B cell (primary cell): ENCODE results near the gene MLLT3. TPM values are rescaled to one million over a fixed set of nuclear protein-coding genes. Genes with fewer than 3 reads are reported as not detected.

Source experiments
- ATAC-seq: fragments of 200-7000 bp; cut with Tn5 transposase; one replicate; pipeline ENCODE4 v1.10.0; 2021; ENCODE audit warnings: low read depth, mild to moderate bottlenecking, moderate number of reproducible peaks, moderate library complexity
- CTCF ChIA-PET: fragments of 350-600 bp; sonication (Branson Sonifier 250); formaldehyde crosslinking; loops from one replicate; lab custom pipeline; 2021; ENCODE audit warnings: antibody characterized with exemption, inconsistent platforms; lab: Charles Lee
- POLR2A ChIA-PET: fragments of 350-600 bp; sonication (Branson Sonifier 250); formaldehyde crosslinking; loops from one replicate; lab custom pipeline; 2021; ENCODE audit warnings: antibody characterized with exemption; lab: Charles Lee
- DNase-seq: peaks from one replicate; pipeline ENCODE4 v3.0.0; 2013
- H2AFZ ChIP-seq: 2 replicates; pipeline ENCODE4 v1.6.1; 2012; ENCODE audit warnings: mild to moderate bottlenecking, low read depth, low read length; ENCODE audit not compliant: insufficient read depth, poor library complexity, severe bottlenecking
- H3K27ac ChIP-seq, 2 donors: 1 replicate in 1 of 2; 2 replicates in 1 of 2; pipeline ENCODE4 v1.5.1; 2012 to 2013; ENCODE audit warnings: low read length in 2 of 2, mild to moderate bottlenecking in 2 of 2, moderate library complexity in 1 of 2
- H3K27me3 ChIP-seq, 4 experiments: fragments of 200-600 bp in 1 of 4; sonication (generic) in 1 of 4; replicated peaks in 1 of 4; 1 replicate in 2 of 4; 2 replicates in 2 of 4; pipeline versions ENCODE4 v1.6.1 to v1.7.0; 2013 to 2016; ENCODE audit warnings: low read length in 3 of 4, mild to moderate bottlenecking in 2 of 4, mixed read lengths in 1 of 4, moderate library complexity in 1 of 4; ENCODE audit not compliant: insufficient read depth in 4 of 4, control insufficient read depth in 3 of 4; ENCODE audit errors: control extremely low read depth in 1 of 4
- H3K36me3 ChIP-seq, 2 experiments: replicated peaks in 1 of 2; 1 replicate in 1 of 2; 2 replicates in 1 of 2; pipeline versions ENCODE4 v1.6.1 to v1.7.1; 2013; ENCODE audit warnings: low read length in 1 of 2; ENCODE audit not compliant: insufficient read depth in 2 of 2, control insufficient read depth in 1 of 2; ENCODE audit errors: control extremely low read depth in 1 of 2, extremely low read depth in 1 of 2
- H3K4me1 ChIP-seq, 2 donors: fragments of 200-600 bp in 1 of 2; sonication (generic) in 1 of 2; 1 replicate in 1 of 2; 2 replicates in 1 of 2; pipeline versions ENCODE4 v1.5.1 to v1.6.1; 2013 to 2017; ENCODE audit warnings: low read length in 2 of 2; ENCODE audit not compliant: control insufficient read depth in 2 of 2, insufficient read depth in 2 of 2
- H3K4me2 ChIP-seq: replicated peaks from 2 replicates; pipeline ENCODE3; 2012; ENCODE audit warnings: mild to moderate bottlenecking, low read depth, low read length; ENCODE audit not compliant: poor library complexity, severe bottlenecking
- H3K4me3 ChIP-seq, 5 experiments: fragments of 200-600 bp in 1 of 5; sonication (generic) in 1 of 5; 1 replicate in 3 of 5; 2 replicates in 2 of 5; pipeline versions ENCODE4 v1.5.1 to v1.7.0; 2011 to 2016; ENCODE audit warnings: low read length in 4 of 5, mild to moderate bottlenecking in 4 of 5, low read depth in 2 of 5, control low read depth in 1 of 5, moderate library complexity in 1 of 5; ENCODE audit not compliant: insufficient read depth in 1 of 5; ENCODE audit errors: control extremely low read depth in 1 of 5, extremely low read depth in 1 of 5
- H3K79me2 ChIP-seq: fragments of 200-600 bp; sonication (generic); one replicate; pipeline ENCODE4 v1.6.0; 2016; ENCODE audit warnings: low read length; ENCODE audit not compliant: control insufficient read depth, insufficient read depth
- H3K9ac ChIP-seq: fragments of 200-600 bp; sonication (generic); 2 replicates; pipeline ENCODE4 v1.6.1; 2017; ENCODE audit warnings: mild to moderate bottlenecking, low read length, moderate library complexity
- H3K9me3 ChIP-seq, 3 donors: one replicate each; pipeline versions ENCODE4 v1.6.1 to v1.7.1; 2013; ENCODE audit warnings: low read length in 2 of 3; ENCODE audit not compliant: control insufficient read depth in 2 of 3, insufficient read depth in 1 of 3; ENCODE audit errors: control extremely low read depth in 1 of 3
- H4K20me1 ChIP-seq: 2 replicates; pipeline ENCODE4 v1.6.0; 2012; ENCODE audit warnings: mild to moderate bottlenecking, low read length; ENCODE audit not compliant: insufficient read depth, control insufficient read depth, poor library complexity, severe bottlenecking
- H3K27ac Mint-ChIP-seq: one replicate; pipeline ENCODE4 v1.8.0; 2021; ENCODE audit warnings: mixed read lengths
- H3K27me3 Mint-ChIP-seq: one replicate; pipeline ENCODE4 v1.8.0; 2021; ENCODE audit warnings: mixed read lengths
- H3K4me1 Mint-ChIP-seq: one replicate; pipeline ENCODE4 v1.8.0; 2021; ENCODE audit warnings: mixed read lengths
- H3K4me3 Mint-ChIP-seq: one replicate; pipeline ENCODE4 v1.8.0; 2021; ENCODE audit warnings: mixed read lengths
- H3K9me3 Mint-ChIP-seq: one replicate; pipeline ENCODE4 v1.8.0; 2022; ENCODE audit warnings: mixed read lengths; ENCODE audit not compliant: insufficient read depth
- EZH2 ChIP-seq: IDR thresholded peaks from 2 replicates; pipeline ENCODE4 v1.6.1; 2012; ENCODE audit warnings: borderline replicate concordance, low read depth, mild to moderate bottlenecking, moderate library complexity, low read length; ENCODE audit not compliant: insufficient read depth, poor library complexity, severe bottlenecking
- WGBS: methylation state at CpG from one replicate; pipeline ENCODE4 v1.1.5; 2013; ENCODE audit warnings: missing lambda C conversion rate; ENCODE audit not compliant: insufficient coverage; 5-methylcytosine and 5-hydroxymethylcytosine counted together
- intact Hi-C: fragments of 100-400 bp; cut with micrococcal nuclease; formaldehyde crosslinking; loops from one replicate; pipeline ENCODE4 v1.10.0; 2022
- polyA plus RNA-seq: library from polyadenylated mRNA; depleted of rRNA; stranded (reverse); fragments of >200 nt; gene quantifications from 2 replicates; pipeline ENCODE4 v1.2.3, GENCODE V29; 2012
- total RNA-seq, 2 donors: library from RNA; stranded (reverse); fragments of 120-200 nt in 1 of 2; gene quantifications; 1 replicate in 1 of 2; 2 replicates in 1 of 2; pipeline versions ENCODE4 v1.2.3 to v1.2.4, GENCODE V29; 2013 to 2022
- TF ChIP-seq, protein P1 (sequence below): fragments of 200-600 bp; IDR thresholded peaks from one replicate; pipeline ENCODE4 v1.8.0; 2022; ENCODE audit warnings: antibody characterized with exemption, mild to moderate bottlenecking

MLLT3 gene
- total and polyA plus RNA-seq, 2 donors (not counting 1 experiment from before 2014, with no cell fraction given) = 3.4 to 3.6 TPM

DNA sequence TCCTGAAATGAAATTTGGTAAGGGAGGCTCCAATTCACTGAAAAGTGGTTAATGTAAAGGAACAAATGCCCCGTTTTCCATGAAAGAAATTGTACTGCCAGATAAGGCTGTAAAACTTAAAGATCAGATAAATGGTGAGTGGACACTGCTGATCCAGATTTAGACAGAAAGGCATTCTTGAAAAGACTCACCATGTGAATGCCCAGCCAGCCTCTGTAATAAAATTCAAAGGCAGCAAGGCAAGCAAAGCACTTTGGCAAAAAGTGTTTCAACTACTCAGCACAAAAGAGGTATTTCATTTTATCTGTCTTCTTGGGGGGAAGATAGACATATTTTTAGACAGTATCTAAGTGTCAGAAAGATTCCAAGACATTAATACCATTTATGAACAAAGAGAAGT, 133.6 kb downstream of the MLLT3 start:
- H3K4me3 Mint-ChIP-seq = no peak overlapping the region
- no peak overlapping the region for H3K27ac Mint-ChIP-seq
- H3K27me3 Mint-ChIP-seq = no peaks in the 10 kb centered on the region
- H3K27me3 ChIP-seq = no peaks in the 10 kb centered on the region
- WGBS = 70% methylated on average over 1 of the region's 1 CpG
- H3K4me1 ChIP-seq = peaks cover 0 to 7% of the 10 kb centered on the region in 2 donors
- no peak for ATAC-seq
- no peaks in the 10 kb centered on the region for H3K9me3 ChIP-seq
- no peak for TF ChIP-seq EZH2
- TF ChIP-seq, protein P1, sequence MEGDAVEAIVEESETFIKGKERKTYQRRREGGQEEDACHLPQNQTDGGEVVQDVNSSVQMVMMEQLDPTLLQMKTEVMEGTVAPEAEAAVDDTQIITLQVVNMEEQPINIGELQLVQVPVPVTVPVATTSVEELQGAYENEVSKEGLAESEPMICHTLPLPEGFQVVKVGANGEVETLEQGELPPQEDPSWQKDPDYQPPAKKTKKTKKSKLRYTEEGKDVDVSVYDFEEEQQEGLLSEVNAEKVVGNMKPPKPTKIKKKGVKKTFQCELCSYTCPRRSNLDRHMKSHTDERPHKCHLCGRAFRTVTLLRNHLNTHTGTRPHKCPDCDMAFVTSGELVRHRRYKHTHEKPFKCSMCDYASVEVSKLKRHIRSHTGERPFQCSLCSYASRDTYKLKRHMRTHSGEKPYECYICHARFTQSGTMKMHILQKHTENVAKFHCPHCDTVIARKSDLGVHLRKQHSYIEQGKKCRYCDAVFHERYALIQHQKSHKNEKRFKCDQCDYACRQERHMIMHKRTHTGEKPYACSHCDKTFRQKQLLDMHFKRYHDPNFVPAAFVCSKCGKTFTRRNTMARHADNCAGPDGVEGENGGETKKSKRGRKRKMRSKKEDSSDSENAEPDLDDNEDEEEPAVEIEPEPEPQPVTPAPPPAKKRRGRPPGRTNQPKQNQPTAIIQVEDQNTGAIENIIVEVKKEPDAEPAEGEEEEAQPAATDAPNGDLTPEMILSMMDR = no peak
- ChIA-PET POLR2A (no interaction called here), CTCF (no interaction called here)
- H3K36me3 ChIP-seq = no peaks in the 10 kb centered on the region
- intact Hi-C loops = no loop called here
- DNase-seq = no peak
- no peaks in the 10 kb centered on the region for H4K20me1 ChIP-seq
- H3K9ac ChIP-seq = no peak overlapping the region
- H3K27ac ChIP-seq = no peak overlapping the region
- H3K79me2 ChIP-seq = no peaks in the 10 kb centered on the region
- H3K4me3 ChIP-seq = no peak overlapping the region
- no peaks in the 10 kb centered on the region for H3K9me3 Mint-ChIP-seq
- no peak overlapping the region for H3K4me2 ChIP-seq
- H2AFZ ChIP-seq = no peak overlapping the region
- H3K4me1 Mint-ChIP-seq = peaks cover 4% of the 10 kb centered on the region

DNA sequence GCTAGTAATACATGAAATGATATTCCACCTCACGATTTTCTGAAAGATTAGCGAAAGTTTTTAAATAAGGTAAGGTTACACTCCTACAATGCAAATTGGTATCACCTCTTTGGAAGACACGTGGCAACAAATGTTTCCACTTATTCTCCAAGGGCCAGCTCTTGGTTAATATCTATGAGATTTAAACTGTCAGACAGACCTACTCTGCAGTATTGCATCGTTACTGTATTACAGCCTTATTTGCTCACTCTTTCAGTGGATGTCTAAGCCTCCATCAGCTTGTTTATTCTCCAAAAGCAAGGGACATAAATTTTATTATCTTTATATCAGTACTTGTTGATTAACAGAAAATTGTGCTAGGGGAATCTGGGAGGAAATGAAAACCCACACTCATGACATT, 135.7 kb downstream of the MLLT3 start:
- Histone ChIP-seq H3K9ac (no peak overlapping the region), H3K36me3 (no peaks in the 10 kb centered on the region), H3K4me3 (no peak overlapping the region), H2AFZ (no peak overlapping the region), H3K4me1 (peaks cover 0 to 4% of the 10 kb centered on the region in 2 donors), H4K20me1 (no peaks in the 10 kb centered on the region), H3K27me3 (no peaks in the 10 kb centered on the region), H3K79me2 (no peaks in the 10 kb centered on the region), H3K27ac (no peak overlapping the region), H3K4me2 (no peak overlapping the region), H3K9me3 (no peaks in the 10 kb centered on the region)
- ATAC-seq = no peak
- no peak overlapping the region for H3K27ac Mint-ChIP-seq
- no peak for DNase-seq
- ChIA-PET CTCF (no interaction called here), POLR2A (no interaction called here)
- no CpG with 5 or more reads among the region's 4 CpGs for WGBS
- TF ChIP-seq, protein P1 = no peak
- TF ChIP-seq EZH2 = no peak
- no peaks in the 10 kb centered on the region for H3K9me3 Mint-ChIP-seq
- intact Hi-C loops = no loop called here
- no peak overlapping the region for H3K4me3 Mint-ChIP-seq
- H3K4me1 Mint-ChIP-seq = peaks cover 4% of the 10 kb centered on the region
- no peaks in the 10 kb centered on the region for H3K27me3 Mint-ChIP-seq
